IPS DF 4.7 (cell line): ENCODE measurements around the gene CYP4Z1.
"Not testable (repeated sequence)": the region's sequence is repeated elsewhere in the genome, so short reads cannot be mapped to it uniquely, and the experiment has no call there.

ENCODE experiments used
- DNase-seq: peaks from one replicate; pipeline ENCODE4 v3.0.0-alpha.2; 2013; ENCODE audit warnings: low spot score; ENCODE audit errors: extremely low read depth

Gene CYP4Z1

GRCh38 chr1:47067097-47067594, at the start of gene CYP4Z1:
Gene CYP4Z1 (plus strand): TSS chr1:47067231. CDS start chr1:47067491, 260 bp downstream.
- DNase-seq, result no peak

- no peak for DNase-seq
Measured at GRCh38 chr1:47021070-47021469, 46.0 kb upstream of the CYP4Z1 start.

- DNase-seq, result no peak
Measured at GRCh38 chr1:47023268-47024140, 43.5 kb upstream of the CYP4Z1 start, which contains the start of gene CYP4X1. Gene CYP4X1 (plus strand): TSS chr1:47023669. CDS start chr1:47023818, 149 bp downstream.

GRCh38 chr1:47024141-47024801, 42.8 kb upstream of the CYP4Z1 start:
- DNase-seq, result no peak

- no peak for DNase-seq
Measured at GRCh38 chr1:47030170-47030805, 36.7 kb upstream of the CYP4Z1 start.

- no peak for DNase-seq
Measured at GRCh38 chr1:47031059-47031458, 36.0 kb upstream of the CYP4Z1 start.

- DNase-seq, result no peak
Measured at GRCh38 chr1:47031585-47031984, 35.4 kb upstream of the CYP4Z1 start.

GRCh38 chr1:47036764-47037163, 30.3 kb upstream of the CYP4Z1 start:
- no peak for DNase-seq

GRCh38 chr1:47059376-47059775, 7.7 kb upstream of the CYP4Z1 start:
- DNase-seq, result no peak

- not testable (repeated sequence) for DNase-seq
Measured at GRCh38 chr1:47069080-47069479, 2.0 kb downstream of the CYP4Z1 start.

- not testable (repeated sequence) for DNase-seq
Measured at GRCh38 chr1:47069509-47069908, 2.5 kb downstream of the CYP4Z1 start.

GRCh38 chr1:47089356-47089755, 22.3 kb downstream of the CYP4Z1 start:
- not testable (repeated sequence) for DNase-seq

GRCh38 chr1:47091476-47091875, 24.4 kb downstream of the CYP4Z1 start:
- DNase-seq, result not testable (repeated sequence)

GRCh38 chr1:47104816-47105215, 37.8 kb downstream of the CYP4Z1 start:
- no peak for DNase-seq

- no peak for DNase-seq
Measured at GRCh38 chr1:47106792-47107191, 39.8 kb downstream of the CYP4Z1 start.

GRCh38 chr1:47107851-47108574, 41.0 kb downstream of the CYP4Z1 start:
- not testable (repeated sequence) for DNase-seq

GRCh38 chr1:47109482-47109881, 42.5 kb downstream of the CYP4Z1 start:
- not testable (repeated sequence) for DNase-seq

- no peak for DNase-seq
Measured at GRCh38 chr1:47113178-47113577, 46.1 kb downstream of the CYP4Z1 start.

- not testable (repeated sequence) for DNase-seq
Measured at GRCh38 chr1:47121039-47121438, 54.0 kb downstream of the CYP4Z1 start.

GRCh38 chr1:47124834-47125233, 57.8 kb downstream of the CYP4Z1 start:
- not testable (repeated sequence) for DNase-seq

- DNase-seq, result not testable (repeated sequence)
Measured at GRCh38 chr1:47126997-47127396, 60.0 kb downstream of the CYP4Z1 start.
